IMR-90 (cell line): ENCODE results near the gene NCAPG2. TPM values are rescaled to one million over a fixed set of nuclear protein-coding genes. Genes with fewer than 3 reads are reported as not detected.

Experiments
- ATAC-seq: fragments of 200-7000 bp; cut with Tn5 transposase; 2 replicates; pipeline ENCODE4 v1.9.1; 2020; ENCODE audit warnings: low read depth, mild to moderate bottlenecking, moderate library complexity
- BruUV-seq: library from RNA; stranded (reverse); fragments of 400-500 nt; replicated peaks from 2 replicates; lab custom pipeline; 2021; lab: Mats Ljungman, UMichigan
- CTCF ChIA-PET: fragments of 300-600 bp; formaldehyde crosslinking; extraction: SDS; loops from one replicate; lab custom pipeline; 2021; ENCODE audit warnings: antibody characterized with exemption; lab: Yijun Ruan, JAX
- POLR2A ChIA-PET: fragments of 300-600 bp; sonication (Branson Sonifier 250); formaldehyde crosslinking; loops from one replicate; lab custom pipeline; 2022; ENCODE audit warnings: antibody characterized with exemption; ENCODE audit not compliant: unreplicated experiment; lab: Charles Lee
- DNase-seq: peaks from one replicate; pipeline ENCODE4 v3.0.0; 2013
- H2AFZ ChIP-seq: replicated peaks from 2 replicates; pipeline ENCODE3; 2013; ENCODE audit warnings: low read length, mild to moderate bottlenecking; ENCODE audit not compliant: poor library complexity
- H2AK5ac ChIP-seq: 2 replicates; pipeline ENCODE4 v1.6.1; 2013; ENCODE audit warnings: low read depth, low read length, inconsistent platforms
- H2AK9ac ChIP-seq: replicated peaks from 2 replicates; pipeline ENCODE3; 2013; ENCODE audit warnings: mild to moderate bottlenecking, low read depth, low read length, moderate library complexity; ENCODE audit not compliant: poor library complexity
- H2BK120ac ChIP-seq: 2 replicates; pipeline ENCODE4 v1.6.1; 2013; ENCODE audit warnings: low read depth, low read length, inconsistent platforms
- H2BK15ac ChIP-seq: 3 replicates; pipeline ENCODE4 v1.6.1; 2013; ENCODE audit warnings: low read depth, low read length, inconsistent platforms
- H2BK20ac ChIP-seq: 2 replicates; pipeline ENCODE4 v1.6.1; 2013; ENCODE audit warnings: low read depth, mild to moderate bottlenecking, inconsistent platforms, low read length, moderate library complexity
- H2BK5ac ChIP-seq: 2 replicates; pipeline ENCODE4 v1.6.1; 2013; ENCODE audit warnings: mild to moderate bottlenecking, low read depth, low read length, inconsistent platforms; ENCODE audit not compliant: poor library complexity, severe bottlenecking
- H3K14ac ChIP-seq: replicated peaks from 2 replicates; pipeline ENCODE4 v1.6.1; 2013; ENCODE audit warnings: low read depth, low read length, inconsistent platforms
- H3K18ac ChIP-seq: 2 replicates; pipeline ENCODE4 v1.6.1; 2013; ENCODE audit warnings: low read depth, low read length, control low read depth
- H3K23ac ChIP-seq: 2 replicates; pipeline ENCODE4 v1.6.1; 2013; ENCODE audit warnings: low read depth, low read length, inconsistent platforms
- H3K27ac ChIP-seq: 2 replicates; pipeline ENCODE4 v1.5.1; 2013; ENCODE audit warnings: mild to moderate bottlenecking, control low read depth, low read length; ENCODE audit not compliant: insufficient read depth
- H3K27me3 ChIP-seq: 2 replicates; pipeline ENCODE4 v1.6.1; 2013; ENCODE audit warnings: low read length; ENCODE audit not compliant: control insufficient read depth, insufficient read depth
- H3K36me3 ChIP-seq: 2 replicates; pipeline ENCODE4 v1.6.1; 2013; ENCODE audit warnings: low read length, mixed read lengths; ENCODE audit not compliant: control insufficient read depth, insufficient read depth
- H3K4ac ChIP-seq: 2 replicates; pipeline ENCODE4 v1.6.1; 2013; ENCODE audit warnings: low read depth, low read length, inconsistent platforms
- H3K4me1 ChIP-seq: 2 replicates; pipeline ENCODE4 v1.6.1; 2013; ENCODE audit warnings: low read length, mixed read lengths; ENCODE audit not compliant: control insufficient read depth, insufficient read depth
- H3K4me2 ChIP-seq: 2 replicates; pipeline ENCODE4 v1.6.1; 2013; ENCODE audit warnings: low read depth, mild to moderate bottlenecking, control low read depth, low read length, moderate library complexity
- H3K4me3 ChIP-seq: 2 replicates; pipeline ENCODE4 v1.5.1; 2013; ENCODE audit warnings: low read depth, mild to moderate bottlenecking, control low read depth, low read length, moderate library complexity; ENCODE audit not compliant: insufficient read depth
- H3K56ac ChIP-seq: 2 replicates; pipeline ENCODE4 v1.6.1; 2013; ENCODE audit warnings: low read length, inconsistent platforms; ENCODE audit not compliant: insufficient read depth; ENCODE audit errors: extremely low read depth
- H3K79me1 ChIP-seq, 2 experiments: 2 replicates each; pipeline ENCODE4 v1.6.1; 2013; ENCODE audit warnings: low read length in 2 of 2, inconsistent platforms in 1 of 2, low read depth in 1 of 2
- H3K9ac ChIP-seq: 2 replicates; pipeline ENCODE4 v1.6.1; 2013; ENCODE audit warnings: low read depth, low read length, control low read depth
- H3K9me1 ChIP-seq: 2 replicates; pipeline ENCODE4 v1.6.1; 2013; ENCODE audit warnings: low read length, inconsistent platforms; ENCODE audit not compliant: insufficient read depth
- H3K9me3 ChIP-seq: 2 replicates; pipeline ENCODE4 v1.6.1; 2013; ENCODE audit warnings: low read length; ENCODE audit not compliant: control insufficient read depth, insufficient read depth
- H4K20me1 ChIP-seq: 2 replicates; pipeline ENCODE4 v1.6.1; 2013; ENCODE audit warnings: low read length, inconsistent platforms; ENCODE audit not compliant: insufficient read depth
- H4K5ac ChIP-seq: 2 replicates; pipeline ENCODE4 v1.6.1; 2013; ENCODE audit warnings: mild to moderate bottlenecking, low read depth, low read length, control low read depth
- H4K8ac ChIP-seq, 2 experiments: 2 replicates each; pipeline ENCODE4 v1.6.1; 2013; ENCODE audit warnings: low read depth in 2 of 2, low read length in 2 of 2, control low read depth in 1 of 2, inconsistent platforms in 1 of 2
- H4K91ac ChIP-seq: 2 replicates; pipeline ENCODE4 v1.6.1; 2013; ENCODE audit warnings: low read depth, low read length, inconsistent platforms; ENCODE audit not compliant: insufficient read depth
- BHLHE40 ChIP-seq: fragments of 150-350 bp; IDR thresholded peaks from 2 replicates; pipeline ENCODE4 v1.6.1; 2016; ENCODE audit warnings: mild to moderate bottlenecking, low read depth, low read length
- CEBPB ChIP-seq: IDR thresholded peaks from 2 replicates; pipeline ENCODE4 v1.6.1; 2012; ENCODE audit warnings: low read depth, low read length, improper control_type of control experiment
- CTCF ChIP-seq: conservative IDR thresholded peaks from 2 replicates; pipeline ENCODE4 v1.5.1; 2012; ENCODE audit warnings: mild to moderate bottlenecking, low read depth, low read length, improper control_type of control experiment
- FOS ChIP-seq: fragments of 150-350 bp; IDR thresholded peaks from 2 replicates; pipeline ENCODE4 v1.6.1; 2016; ENCODE audit warnings: low read depth, low read length
- RAD21 ChIP-seq: IDR thresholded peaks from 2 replicates; pipeline ENCODE4 v1.6.1; 2012; ENCODE audit warnings: low read length, improper control_type of control experiment
- SMC3 ChIP-seq: fragments of 150-350 bp; IDR thresholded peaks from 2 replicates; pipeline ENCODE4 v1.6.1; 2016; ENCODE audit warnings: low read depth, mild to moderate bottlenecking, antibody characterized with exemption, low read length, moderate library complexity
- WGBS, 2 experiments: methylation state at CpG; one replicate each; pipeline versions ENCODE4 v1.1.5 to v1.1.7; 2013; ENCODE audit warnings: missing lambda C conversion rate in 2 of 2; ENCODE audit not compliant: insufficient read length in 1 of 2; ENCODE audit errors: extremely low coverage in 2 of 2; 5-methylcytosine and 5-hydroxymethylcytosine counted together
- dilution Hi-C: fragments of 300-500 bp; cut with HindIII; formaldehyde crosslinking; loops from one replicate; pipeline ENCODE4 v1.14.3; 2018; ENCODE audit warnings: low sequenced_read_pairs; ENCODE audit not compliant: unreplicated experiment
- in situ Hi-C: fragments of 300-500 bp; cut with MboI; formaldehyde crosslinking; loops from 3 replicates; pipeline ENCODE4 v1.14.3; 2019; ENCODE audit warnings: low sequenced_read_pairs, inconsistent platforms, mixed read lengths
- intact Hi-C: fragments of 100-400 bp; cut with micrococcal nuclease; formaldehyde crosslinking; loops from 2 replicates; pipeline ENCODE4 v1.10.0; 2022
- polyA plus RNA-seq, 3 experiments: library from polyadenylated mRNA; depleted of rRNA; stranded (reverse); fragments of >200 nt; gene quantifications; 2 replicates each; pipeline ENCODE4 v1.2.3, GENCODE V29; 2012; ENCODE audit warnings: low replicate concordance in 1 of 3
- total RNA-seq: library from RNA; depleted of rRNA; stranded (reverse); fragments of >200 nt; gene quantifications from 2 replicates; pipeline ENCODE4 v1.2.3, GENCODE V29; 2012

The NCAPG2 gene
- total and polyA plus RNA-seq, 2 of the 4 experiments (the other 2 are of a cell fraction), result 25.6 to 25.8 TPM

GRCh38 chr7:158740657-158741293 lies 36.2 kb upstream of the NCAPG2 start:
- TF ChIP-seq CEBPB (peak; percentile 25; the same call in 1 of the 2 replicates), BHLHE40 (0 out of 2 replicates have a peak, but pooled peaks have one; percentile 25), SMC3 (0 out of 2 replicates have a peak, but pooled peaks have one; percentile 9), FOS (peak; percentile 86), CTCF (0 out of 2 replicates have a peak, but pooled peaks have one; percentile 11), RAD21 (no peak)
- Histone ChIP-seq H3K9me1 (peaks cover 15% of the 10 kb centered on the region), H4K20me1 (peaks cover 9% of the 10 kb centered on the region; the same call in 1 of the 2 replicates), H3K14ac (peak overlapping the region; percentile 56), H2BK120ac (peak overlapping the region; percentile 89), H2BK5ac (peak overlapping the region; percentile 83), H3K4me2 (peak overlapping the region; percentile 61), H2BK15ac (0 out of 3 replicates have a peak overlapping the region, but pooled peaks have one; percentile 33), H3K27ac (peak overlapping the region; percentile 76), H3K27me3 (no peaks in the 10 kb centered on the region), H3K4me3 (no peak overlapping the region), H2AFZ (peak overlapping the region; percentile 59), H3K18ac (peak overlapping the region; percentile 22; the same call in 1 of the 2 replicates), H3K36me3 (peaks cover 40% of the 10 kb centered on the region), H4K8ac (peak overlapping the region; percentile 21 to 79; a peak in 3 of 4 replicates), H2AK5ac (peak overlapping the region; percentile 55; the same call in 1 of the 2 replicates), H3K79me1 (peaks cover 5% of the 10 kb centered on the region in 2 experiments; a peak in 2 of 4 replicates), H3K4ac (peak overlapping the region; percentile 90), H3K9ac (no peak overlapping the region; the same call in 1 of the 2 replicates), H2BK20ac (peak overlapping the region; percentile 54; the same call in 1 of the 2 replicates), H3K56ac (0 out of 2 replicates have a peak overlapping the region, but pooled peaks have one; percentile 55), H3K9me3 (no peaks in the 10 kb centered on the region), H2AK9ac (peak overlapping the region; percentile 53), H3K23ac (0 out of 2 replicates have a peak overlapping the region, but pooled peaks have one; percentile 48), H3K4me1 (peaks cover 18% of the 10 kb centered on the region), H4K5ac (no peak overlapping the region), H4K91ac (no peak overlapping the region)
- intact Hi-C loops (loop anchor here (1.0 to 2.0 kb wide), 2 partner anchors 36 to 89 kb away; partner anchors contain the start of genes ESYT2 and NCAPG2), in situ Hi-C loops (no loop called here), dilution Hi-C loops (no loop called here)
- BruUV-seq, result no TSS peak
- DNase-seq, result peak; percentile 95
- ChIA-PET POLR2A (no interaction called here), CTCF (interaction anchor here (1.2 kb wide), 1 partner anchor 10 kb away, joined by 4 read pairs; no protein-coding TSS in a partner anchor)
- peak; percentile 75 for ATAC-seq
- WGBS, 2 experiments, result 37% methylated on average over 4 of the region's 16 CpGs; no CpG with 5 or more reads in 1 of the 2 experiments
